Caco-2 (cell line): ENCODE measurements around the gene SNPH. TPM values are rescaled to one million over a fixed set of nuclear protein-coding genes. Genes with fewer than 3 reads are reported as not detected.

Experiments
- BruUV-seq: library from RNA; stranded (reverse); fragments of 400-500 nt; replicated peaks from 2 replicates; lab custom pipeline; 2021; lab: Mats Ljungman, UMichigan
- CTCF ChIA-PET: fragments of 300-600 bp; sonication (Branson Sonifier 250); formaldehyde crosslinking; loops from one replicate; lab custom pipeline; 2022; ENCODE audit warnings: antibody characterized with exemption; lab: Charles Lee
- POLR2A ChIA-PET: fragments of 300-600 bp; sonication (Branson Sonifier 250); formaldehyde crosslinking; loops from one replicate; lab custom pipeline; 2022; ENCODE audit warnings: antibody characterized with exemption; lab: Charles Lee
- DNase-seq, 2 experiments: peaks; one replicate each; pipeline versions ENCODE4 v3.0.0 to v3.0.0-alpha.2; 2020 to 2022
- H3K27me3 ChIP-seq: replicated peaks from 2 replicates; pipeline ENCODE4 v1.6.0; 2011; ENCODE audit warnings: low read length; ENCODE audit not compliant: control insufficient read depth, insufficient read depth
- H3K36me3 ChIP-seq: 2 replicates; pipeline ENCODE4 v1.5.1; 2011; ENCODE audit warnings: low read length; ENCODE audit not compliant: control insufficient read depth, insufficient read depth
- H3K4me1 ChIP-seq: fragments of 250-450 bp; sonication (Bioruptor Pico); 2 replicates; pipeline ENCODE4 v1.5.1; 2020; ENCODE audit warnings: mild to moderate bottlenecking
- H3K4me3 ChIP-seq: 2 replicates; pipeline ENCODE4 v1.5.1; 2011; ENCODE audit warnings: low read depth, mild to moderate bottlenecking, control low read depth, low read length
- H3K9me3 ChIP-seq: fragments of 250-450 bp; sonication (Bioruptor Pico); 2 replicates; pipeline ENCODE4 v1.5.1; 2020; ENCODE audit warnings: mild to moderate bottlenecking, moderate library complexity
- H3K27ac Mint-ChIP-seq: one replicate; pipeline ENCODE4 v1.8.0; 2022; ENCODE audit warnings: mixed read lengths; ENCODE audit not compliant: unreplicated experiment
- H3K27me3 Mint-ChIP-seq: one replicate; pipeline ENCODE4 v1.8.0; 2022; ENCODE audit warnings: mixed read lengths; ENCODE audit not compliant: insufficient read depth, unreplicated experiment
- H3K36me3 Mint-ChIP-seq: one replicate; pipeline ENCODE4 v1.8.0; 2022; ENCODE audit warnings: mild to moderate bottlenecking, mixed read lengths; ENCODE audit not compliant: insufficient read depth, unreplicated experiment
- H3K4me1 Mint-ChIP-seq: one replicate; pipeline ENCODE4 v1.8.0; 2022; ENCODE audit warnings: low read depth, mixed read lengths; ENCODE audit not compliant: unreplicated experiment
- H3K4me3 Mint-ChIP-seq: one replicate; pipeline ENCODE4 v1.8.0; 2022; ENCODE audit warnings: mild to moderate bottlenecking, moderate library complexity, mixed read lengths; ENCODE audit not compliant: unreplicated experiment
- H3K9me3 Mint-ChIP-seq: one replicate; pipeline ENCODE4 v1.8.0; 2022; ENCODE audit warnings: mixed read lengths; ENCODE audit not compliant: unreplicated experiment
- intact Hi-C: fragments of 100-400 bp; cut with micrococcal nuclease; formaldehyde crosslinking; loops from one replicate; pipeline ENCODE4 v1.10.0; 2022; ENCODE audit not compliant: unreplicated experiment
- total RNA-seq: library from RNA; stranded (reverse); gene quantifications from 2 replicates; pipeline ENCODE4 v1.2.3, GENCODE V29; 2022
- TF ChIP-seq, protein P1 (sequence below), 2 experiments: fragments of 200-600 bp in 1 of 2; IDR thresholded peaks; 1 replicate in 1 of 2; 2 replicates in 1 of 2; pipeline versions ENCODE4 v1.5.1 to v1.8.0; 2011 to 2022; ENCODE audit warnings: antibody characterized with exemption in 1 of 2, control low read depth in 1 of 2, inconsistent platforms in 1 of 2, low read depth in 1 of 2, low read length in 1 of 2, mild to moderate bottlenecking in 1 of 2, moderate library complexity in 1 of 2; ENCODE audit not compliant: insufficient read depth in 1 of 2, severe bottlenecking in 1 of 2, unreplicated experiment in 1 of 2

SNPH gene
- total RNA-seq, 1 experiment from 2014 or later: 0.36 TPM

DNA sequence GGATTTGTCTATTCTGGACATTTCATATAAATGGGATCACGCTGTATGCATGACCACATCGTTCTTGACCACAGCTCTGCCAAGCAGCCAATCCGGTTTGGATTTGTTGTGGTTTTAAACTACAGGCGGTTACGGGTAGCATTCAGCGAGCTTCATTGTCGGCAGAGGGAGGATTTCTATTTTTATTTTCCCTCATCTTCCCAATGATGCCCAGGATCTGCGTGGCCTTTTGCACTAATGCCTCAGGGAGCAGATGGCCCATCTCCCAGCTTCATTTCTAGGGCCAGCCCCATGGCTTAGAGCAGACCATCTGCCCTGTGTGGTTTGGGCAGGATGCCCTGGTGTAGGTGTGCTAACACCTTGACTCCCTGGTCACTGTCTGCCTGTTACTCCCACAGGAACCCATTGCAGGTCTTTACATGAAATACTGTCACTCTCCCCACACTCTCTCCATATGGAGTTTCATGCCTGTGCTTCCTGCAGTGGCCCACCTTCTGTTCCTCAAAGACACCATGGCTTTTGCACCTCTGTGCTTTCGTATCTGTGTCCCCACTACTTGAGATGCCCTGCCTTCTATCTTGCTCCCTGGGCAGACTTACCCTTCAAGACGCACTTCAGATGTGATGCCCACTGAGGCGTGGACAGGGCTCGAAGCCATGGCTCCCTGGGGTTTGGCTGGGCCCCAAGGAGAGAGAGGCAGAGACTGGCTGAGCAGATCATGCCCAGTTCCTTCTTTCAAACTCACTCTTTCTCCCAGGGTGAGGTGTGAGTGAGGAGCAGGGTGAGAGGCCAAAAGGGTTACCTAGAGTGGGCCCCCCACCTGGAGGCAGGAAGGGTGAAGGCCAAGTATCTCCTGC lies 36.8 kb downstream of the SNPH start:
- no peaks in the 10 kb centered on the region for H3K36me3 ChIP-seq
- no peaks in the 10 kb centered on the region for H3K4me1 ChIP-seq
- no TSS peak for BruUV-seq
- H3K27me3 ChIP-seq: no peaks in the 10 kb centered on the region
- no peak overlapping the region for H3K4me3 ChIP-seq
- ChIA-PET CTCF (no interaction called here), POLR2A (no interaction called here)
- no peaks in the 10 kb centered on the region for H3K4me1 Mint-ChIP-seq
- intact Hi-C loops: no loop called here
- DNase-seq: no peak
- H3K4me3 Mint-ChIP-seq: no peak overlapping the region
- H3K9me3 Mint-ChIP-seq: no peaks in the 10 kb centered on the region
- TF ChIP-seq, protein P1, sequence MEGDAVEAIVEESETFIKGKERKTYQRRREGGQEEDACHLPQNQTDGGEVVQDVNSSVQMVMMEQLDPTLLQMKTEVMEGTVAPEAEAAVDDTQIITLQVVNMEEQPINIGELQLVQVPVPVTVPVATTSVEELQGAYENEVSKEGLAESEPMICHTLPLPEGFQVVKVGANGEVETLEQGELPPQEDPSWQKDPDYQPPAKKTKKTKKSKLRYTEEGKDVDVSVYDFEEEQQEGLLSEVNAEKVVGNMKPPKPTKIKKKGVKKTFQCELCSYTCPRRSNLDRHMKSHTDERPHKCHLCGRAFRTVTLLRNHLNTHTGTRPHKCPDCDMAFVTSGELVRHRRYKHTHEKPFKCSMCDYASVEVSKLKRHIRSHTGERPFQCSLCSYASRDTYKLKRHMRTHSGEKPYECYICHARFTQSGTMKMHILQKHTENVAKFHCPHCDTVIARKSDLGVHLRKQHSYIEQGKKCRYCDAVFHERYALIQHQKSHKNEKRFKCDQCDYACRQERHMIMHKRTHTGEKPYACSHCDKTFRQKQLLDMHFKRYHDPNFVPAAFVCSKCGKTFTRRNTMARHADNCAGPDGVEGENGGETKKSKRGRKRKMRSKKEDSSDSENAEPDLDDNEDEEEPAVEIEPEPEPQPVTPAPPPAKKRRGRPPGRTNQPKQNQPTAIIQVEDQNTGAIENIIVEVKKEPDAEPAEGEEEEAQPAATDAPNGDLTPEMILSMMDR (IDR thresholded peaks at IDR 0.05; ENCODE audit: insufficient read depth in 1 of 2, low read depth in 1 of 2, low read length in 1 of 2, severe bottlenecking in 1 of 2, unreplicated experiment in 1 of 2): no peak
- peaks cover 8% of the 10 kb centered on the region for H3K27me3 Mint-ChIP-seq
- H3K9me3 ChIP-seq: no peaks in the 10 kb centered on the region
- H3K36me3 Mint-ChIP-seq: no peaks in the 10 kb centered on the region
- H3K27ac Mint-ChIP-seq: no peak overlapping the region

DNA sequence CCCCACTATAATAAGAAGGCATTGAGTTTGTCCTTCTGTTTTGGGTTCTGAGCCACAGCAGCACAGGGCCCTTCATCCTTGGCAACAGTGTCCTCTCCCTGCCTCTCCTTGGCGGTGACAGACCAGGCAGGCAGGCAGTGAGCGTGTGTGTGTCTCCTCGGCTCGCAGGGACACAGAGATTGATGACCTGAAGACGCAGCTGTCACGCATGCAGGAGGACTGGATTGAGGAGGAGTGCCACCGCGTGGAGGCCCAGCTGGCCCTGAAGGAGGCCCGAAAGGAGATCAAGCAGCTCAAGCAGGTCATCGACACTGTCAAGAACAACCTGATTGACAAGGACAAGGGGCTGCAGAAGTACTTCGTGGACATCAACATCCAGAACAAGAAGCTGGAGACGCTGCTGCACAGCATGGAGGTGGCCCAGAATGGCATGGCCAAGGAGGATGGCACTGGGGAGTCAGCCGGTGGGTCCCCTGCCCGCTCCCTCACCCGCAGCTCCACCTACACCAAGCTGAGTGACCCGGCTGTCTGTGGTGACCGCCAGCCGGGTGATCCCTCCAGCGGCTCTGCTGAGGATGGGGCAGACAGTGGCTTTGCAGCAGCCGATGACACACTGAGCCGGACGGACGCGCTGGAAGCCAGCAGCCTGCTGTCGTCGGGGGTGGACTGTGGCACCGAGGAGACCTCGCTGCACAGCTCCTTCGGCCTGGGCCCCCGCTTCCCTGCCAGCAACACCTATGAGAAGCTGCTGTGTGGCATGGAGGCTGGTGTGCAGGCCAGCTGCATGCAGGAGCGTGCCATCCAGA lies 38.8 kb downstream of the SNPH start:
- H3K9me3 Mint-ChIP-seq: no peaks in the 10 kb centered on the region
- Histone ChIP-seq H3K4me1 (no peaks in the 10 kb centered on the region), H3K9me3 (no peaks in the 10 kb centered on the region), H3K36me3 (no peaks in the 10 kb centered on the region), H3K27me3 (no peaks in the 10 kb centered on the region), H3K4me3 (no peak overlapping the region)
- H3K27me3 Mint-ChIP-seq: peaks cover 8% of the 10 kb centered on the region
- no TSS peak for BruUV-seq
- intact Hi-C loops: no loop called here
- DNase-seq: no peak
- ChIA-PET CTCF (no interaction called here), POLR2A (no interaction called here)
- no peak overlapping the region for H3K4me3 Mint-ChIP-seq
- TF ChIP-seq, protein P1 (IDR thresholded peaks at IDR 0.05; ENCODE audit: insufficient read depth in 1 of 2, low read depth in 1 of 2, low read length in 1 of 2, severe bottlenecking in 1 of 2, unreplicated experiment in 1 of 2): no peak
- H3K36me3 Mint-ChIP-seq: no peaks in the 10 kb centered on the region
- no peaks in the 10 kb centered on the region for H3K4me1 Mint-ChIP-seq
- no peak overlapping the region for H3K27ac Mint-ChIP-seq

DNA sequence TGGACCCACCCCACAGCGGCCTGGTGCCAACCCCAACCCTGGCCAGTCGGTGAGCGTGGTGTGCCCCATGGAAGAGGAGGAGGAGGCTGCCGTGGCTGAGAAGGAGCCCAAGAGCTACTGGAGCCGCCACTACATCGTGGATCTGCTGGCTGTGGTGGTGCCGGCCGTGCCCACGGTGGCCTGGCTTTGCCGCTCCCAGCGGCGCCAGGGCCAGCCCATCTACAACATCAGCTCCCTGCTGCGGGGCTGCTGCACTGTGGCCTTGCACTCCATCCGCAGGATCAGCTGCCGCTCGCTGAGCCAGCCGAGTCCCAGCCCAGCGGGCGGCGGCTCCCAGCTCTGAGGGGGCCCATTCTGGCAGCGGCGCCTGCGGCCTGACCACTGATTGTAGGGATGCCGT lies 39.6 kb downstream of the SNPH start:
- Mint-ChIP-seq H3K27me3 (peaks cover 8% of the 10 kb centered on the region), H3K9me3 (no peaks in the 10 kb centered on the region), H3K27ac (no peak overlapping the region), H3K4me1 (no peaks in the 10 kb centered on the region), H3K4me3 (no peak overlapping the region), H3K36me3 (no peaks in the 10 kb centered on the region)
- TF ChIP-seq, protein P1 (IDR thresholded peaks at IDR 0.05; ENCODE audit: insufficient read depth in 1 of 2, low read depth in 1 of 2, low read length in 1 of 2, severe bottlenecking in 1 of 2, unreplicated experiment in 1 of 2): no peak
- BruUV-seq: no TSS peak
- ChIA-PET POLR2A (no interaction called here), CTCF (no interaction called here)
- intact Hi-C loops: no loop called here
- Histone ChIP-seq H3K36me3 (no peaks in the 10 kb centered on the region), H3K4me1 (no peaks in the 10 kb centered on the region), H3K9me3 (no peaks in the 10 kb centered on the region), H3K27me3 (no peaks in the 10 kb centered on the region), H3K4me3 (no peak overlapping the region)
- DNase-seq: no peak
